ENCODE data around the gene STAT5B. TPM values are rescaled to one million over a fixed set of nuclear protein-coding genes. Genes with fewer than 3 reads are reported as not detected.

STAT5B gene
- total RNA-seq, 4 donors from 2014 or later: 72.1 to 187 (median 144) TPM

DNA sequence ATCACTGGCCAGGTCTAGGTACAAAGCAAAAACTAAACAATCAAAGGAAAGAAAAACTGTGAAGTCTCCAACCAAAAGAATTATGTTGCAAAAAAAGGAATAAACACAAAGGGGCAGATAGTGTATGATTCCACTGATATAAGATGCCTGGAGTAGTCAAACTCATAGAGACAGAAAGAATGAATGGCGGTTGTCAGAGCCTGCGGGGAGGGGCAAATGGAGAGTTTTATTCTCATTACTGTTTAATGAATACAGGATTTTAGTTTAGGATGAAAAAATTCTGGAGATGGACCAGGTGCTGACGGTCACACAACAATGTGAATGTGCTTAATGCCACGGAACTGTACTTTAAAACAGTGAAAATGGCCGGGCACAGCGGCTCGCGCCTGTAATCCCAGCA is 20.7 kb downstream of the STAT5B start:
- Histone ChIP-seq H3K36me3 (no peaks in the 10 kb centered on the region), H3K27me3 (no peaks in the 10 kb centered on the region), H3K4me3 (no peak overlapping the region), H3K4me1 (no peaks in the 10 kb centered on the region), H3K27ac (peak overlapping the region in 1 of 2 donors; percentile 6), H3K9me3 (no peaks in the 10 kb centered on the region)
- TF ChIP-seq POLR2A (IDR thresholded peaks at IDR 0.05): no peak
- TF ChIP-seq CTCF (IDR thresholded peaks at IDR 0.05): no peak
- DNase-seq: no peak
- intact Hi-C loops (cut with DNase I; ENCODE audit: low total_unique reads): no loop called here

- H3K27me3 ChIP-seq: no peaks in the 10 kb centered on the region
- H3K4me1 ChIP-seq: no peaks in the 10 kb centered on the region
- H3K4me3 ChIP-seq: no peak overlapping the region
- no peak for DNase-seq
- H3K27ac ChIP-seq: peak overlapping the region in 1 of 2 donors; percentile 46
- TF ChIP-seq POLR2A (IDR thresholded peaks at IDR 0.05) (no peak), CTCF (IDR thresholded peaks at IDR 0.05) (no peak)
- no peaks in the 10 kb centered on the region for H3K9me3 ChIP-seq
- intact Hi-C loops (cut with DNase I; ENCODE audit: low total_unique reads): no loop called here
- no peaks in the 10 kb centered on the region for H3K36me3 ChIP-seq
Observed at GRCh38 chr17:42253578-42253977, 22.6 kb downstream of the STAT5B start.

DNA sequence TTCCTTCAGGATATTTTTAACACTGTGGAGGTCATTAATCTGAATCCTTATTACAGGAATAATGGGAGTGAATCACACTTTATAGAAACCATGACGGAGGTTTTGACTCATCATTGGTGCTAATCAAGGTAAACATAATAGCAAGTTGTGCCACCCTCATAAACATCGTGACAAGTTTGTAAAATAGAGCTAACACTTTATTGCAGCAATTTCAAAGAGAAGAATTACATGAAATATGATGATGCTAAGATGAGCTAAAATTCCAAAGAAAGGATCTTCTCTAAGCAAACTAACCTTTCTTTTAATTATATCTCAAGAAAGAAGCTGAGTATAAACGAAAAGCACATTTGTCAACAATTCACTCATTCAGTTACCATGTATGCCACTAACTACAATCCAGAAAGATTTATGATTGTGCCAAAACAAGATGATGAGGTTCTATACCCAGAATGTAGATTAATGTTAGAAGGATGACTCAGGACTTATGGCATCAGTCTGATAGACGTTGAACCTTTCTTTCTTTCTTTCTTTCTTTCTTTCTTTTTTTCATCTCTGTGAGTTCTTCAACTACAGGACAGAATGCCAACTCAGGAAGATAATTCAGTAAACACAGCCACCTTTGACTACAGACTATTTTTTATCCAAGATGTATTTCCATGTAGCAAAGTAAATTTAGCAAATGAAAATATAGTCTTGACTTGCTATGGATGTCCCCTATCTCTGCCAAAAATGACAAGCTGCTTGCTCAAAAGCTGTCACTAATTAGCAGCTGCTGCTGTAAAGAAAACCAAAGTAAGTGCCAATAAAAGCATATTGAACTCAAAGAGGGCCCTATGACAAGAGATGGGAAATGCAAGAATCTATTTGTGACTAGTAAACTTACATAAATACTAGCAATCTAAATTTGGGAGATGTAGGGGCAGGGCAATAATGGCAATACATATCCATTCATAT is 23.3 kb downstream of the STAT5B start:
- H3K36me3 ChIP-seq: no peaks in the 10 kb centered on the region
- peak overlapping the region; percentile 16 to 46 for H3K27ac ChIP-seq
- no peak overlapping the region for H3K4me3 ChIP-seq
- H3K9me3 ChIP-seq: no peaks in the 10 kb centered on the region
- TF ChIP-seq CTCF (IDR thresholded peaks at IDR 0.05) (no peak), POLR2A (IDR thresholded peaks at IDR 0.05) (no peak)
- intact Hi-C loops (cut with DNase I; ENCODE audit: low total_unique reads): no loop called here
- no peaks in the 10 kb centered on the region for H3K27me3 ChIP-seq
- DNase-seq: no peak
- H3K4me1 ChIP-seq: no peaks in the 10 kb centered on the region

GRCh38 chr17:42251115-42251514 is 25.1 kb downstream of the STAT5B start:
- no peak overlapping the region for H3K4me3 ChIP-seq
- H3K36me3 ChIP-seq: no peaks in the 10 kb centered on the region
- peak overlapping the region in 1 of 2 donors; percentile 94 for H3K27ac ChIP-seq
- DNase-seq: no peak
- intact Hi-C loops (cut with DNase I; ENCODE audit: low total_unique reads): no loop called here
- TF ChIP-seq POLR2A (IDR thresholded peaks at IDR 0.05) (no peak), CTCF (IDR thresholded peaks at IDR 0.05) (no peak)
- H3K27me3 ChIP-seq: no peaks in the 10 kb centered on the region
- no peaks in the 10 kb centered on the region for H3K4me1 ChIP-seq
- no peaks in the 10 kb centered on the region for H3K9me3 ChIP-seq

DNA sequence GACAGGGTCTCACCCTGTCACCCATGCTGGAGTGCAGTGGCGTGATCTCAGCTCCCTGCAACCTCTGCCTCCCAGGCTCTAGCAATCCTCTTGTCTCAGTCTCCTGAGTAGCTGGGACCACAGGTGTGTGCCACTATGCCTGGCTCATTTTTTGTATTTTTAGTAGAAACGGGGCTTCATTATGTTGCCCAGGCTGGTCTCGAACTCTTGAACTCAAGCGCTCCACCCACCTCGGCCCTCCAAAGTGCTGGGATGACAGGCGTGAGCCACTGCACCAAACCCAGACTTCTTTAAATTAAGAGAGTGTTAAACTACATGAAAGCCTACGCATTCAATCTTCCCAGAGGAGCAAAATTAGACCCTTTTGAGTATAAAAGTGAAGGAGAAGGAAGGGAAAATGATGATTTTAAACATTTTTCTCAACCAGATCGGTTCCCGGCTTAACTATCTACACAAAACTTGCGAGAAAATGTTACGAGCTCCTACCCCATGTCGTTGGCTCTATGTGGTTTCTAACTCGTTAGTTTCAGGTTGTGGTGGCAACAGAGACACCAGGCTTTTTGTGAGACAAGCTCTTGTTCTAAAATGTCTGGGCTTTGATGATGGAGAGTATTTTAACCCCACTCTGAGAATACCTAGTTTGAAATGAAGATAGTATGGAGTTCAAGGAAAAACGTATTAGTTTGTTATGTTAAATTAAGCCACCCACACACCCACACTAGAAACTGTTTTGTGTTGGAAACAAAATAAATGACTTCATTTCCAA is 26.3 kb downstream of the STAT5B start:
- H3K4me1 ChIP-seq: no peaks in the 10 kb centered on the region
- TF ChIP-seq CTCF (IDR thresholded peaks at IDR 0.05) (no peak), POLR2A (IDR thresholded peaks at IDR 0.05) (no peak)
- peak overlapping the region; percentile 85 to 94 for H3K27ac ChIP-seq
- H3K9me3 ChIP-seq: no peaks in the 10 kb centered on the region
- intact Hi-C loops (cut with DNase I; ENCODE audit: low total_unique reads): no loop called here
- no peak for DNase-seq
- H3K4me3 ChIP-seq: no peak overlapping the region
- no peaks in the 10 kb centered on the region for H3K27me3 ChIP-seq
- no peaks in the 10 kb centered on the region for H3K36me3 ChIP-seq
